ENCODE measurements around the gene KCNAB3. TPM values are rescaled to one million over a fixed set of nuclear protein-coding genes. Genes with fewer than 3 reads are reported as not detected.

The KCNAB3 gene
- total RNA-seq, 2 donors from 2014 or later: 1.1 to 2.6 TPM

DNA sequence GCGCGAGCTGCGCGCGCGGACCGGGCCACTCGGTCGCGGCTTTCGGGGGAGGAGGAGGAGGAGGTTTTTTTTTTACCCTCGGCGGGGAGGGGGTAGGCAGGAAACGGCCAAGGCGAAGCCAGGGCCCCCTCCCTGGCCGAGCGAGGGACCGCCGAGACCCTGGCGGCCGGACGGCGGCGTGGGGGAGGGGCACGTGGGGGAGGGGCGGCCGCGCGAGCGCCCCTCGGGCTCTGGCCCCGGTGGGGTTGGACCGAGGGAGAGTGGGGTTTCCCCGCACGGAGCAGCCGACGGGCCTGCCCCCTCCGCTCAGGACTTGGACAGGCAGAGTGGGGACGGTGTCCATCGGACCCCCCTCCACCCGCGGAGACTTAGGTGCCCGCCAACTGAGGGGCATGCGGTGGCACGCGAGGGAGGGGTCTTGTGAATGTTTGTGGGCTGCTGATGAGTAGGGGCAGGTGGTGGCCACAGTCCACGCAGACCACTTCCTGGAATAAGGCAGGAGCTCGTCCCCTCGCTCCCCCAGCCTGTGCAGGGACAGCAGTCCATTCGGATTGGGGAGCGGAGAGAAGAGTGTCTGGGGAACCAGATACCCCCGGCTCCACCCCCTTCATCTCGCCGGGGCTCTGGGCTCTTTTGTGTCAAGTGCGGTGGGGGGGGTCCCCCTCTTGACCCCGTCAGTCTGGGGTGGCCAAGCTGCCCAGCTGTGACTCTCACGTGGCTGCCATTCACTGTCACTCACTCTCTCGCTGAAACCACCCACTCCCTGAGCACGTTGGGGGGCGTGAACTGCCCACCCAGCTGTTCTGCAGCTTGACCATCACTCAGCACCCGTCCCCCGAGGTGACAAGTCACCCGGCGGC lies 44.1 kb downstream of the KCNAB3 start:
- peak overlapping the region; percentile 74 to 97 for H3K9ac ChIP-seq (ENCODE audit: low read depth in 2 of 2, low read length in 2 of 2)
- H3K27ac ChIP-seq: peak overlapping the region; percentile 99
- TF ChIP-seq, protein P1, sequence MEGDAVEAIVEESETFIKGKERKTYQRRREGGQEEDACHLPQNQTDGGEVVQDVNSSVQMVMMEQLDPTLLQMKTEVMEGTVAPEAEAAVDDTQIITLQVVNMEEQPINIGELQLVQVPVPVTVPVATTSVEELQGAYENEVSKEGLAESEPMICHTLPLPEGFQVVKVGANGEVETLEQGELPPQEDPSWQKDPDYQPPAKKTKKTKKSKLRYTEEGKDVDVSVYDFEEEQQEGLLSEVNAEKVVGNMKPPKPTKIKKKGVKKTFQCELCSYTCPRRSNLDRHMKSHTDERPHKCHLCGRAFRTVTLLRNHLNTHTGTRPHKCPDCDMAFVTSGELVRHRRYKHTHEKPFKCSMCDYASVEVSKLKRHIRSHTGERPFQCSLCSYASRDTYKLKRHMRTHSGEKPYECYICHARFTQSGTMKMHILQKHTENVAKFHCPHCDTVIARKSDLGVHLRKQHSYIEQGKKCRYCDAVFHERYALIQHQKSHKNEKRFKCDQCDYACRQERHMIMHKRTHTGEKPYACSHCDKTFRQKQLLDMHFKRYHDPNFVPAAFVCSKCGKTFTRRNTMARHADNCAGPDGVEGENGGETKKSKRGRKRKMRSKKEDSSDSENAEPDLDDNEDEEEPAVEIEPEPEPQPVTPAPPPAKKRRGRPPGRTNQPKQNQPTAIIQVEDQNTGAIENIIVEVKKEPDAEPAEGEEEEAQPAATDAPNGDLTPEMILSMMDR (IDR thresholded peaks at IDR 0.05): no peak
- no peaks in the 10 kb centered on the region for H3K27me3 ChIP-seq
- peak; percentile 67 for DNase-seq
- H3K4me1 ChIP-seq: peaks cover 23% of the 10 kb centered on the region
- intact Hi-C loops (cut with DNase I): no loop called here
- H3K9me3 ChIP-seq: no peaks in the 10 kb centered on the region
- H3K36me3 ChIP-seq: no peaks in the 10 kb centered on the region
- peak overlapping the region; percentile 86 for H3K4me3 ChIP-seq

DNA sequence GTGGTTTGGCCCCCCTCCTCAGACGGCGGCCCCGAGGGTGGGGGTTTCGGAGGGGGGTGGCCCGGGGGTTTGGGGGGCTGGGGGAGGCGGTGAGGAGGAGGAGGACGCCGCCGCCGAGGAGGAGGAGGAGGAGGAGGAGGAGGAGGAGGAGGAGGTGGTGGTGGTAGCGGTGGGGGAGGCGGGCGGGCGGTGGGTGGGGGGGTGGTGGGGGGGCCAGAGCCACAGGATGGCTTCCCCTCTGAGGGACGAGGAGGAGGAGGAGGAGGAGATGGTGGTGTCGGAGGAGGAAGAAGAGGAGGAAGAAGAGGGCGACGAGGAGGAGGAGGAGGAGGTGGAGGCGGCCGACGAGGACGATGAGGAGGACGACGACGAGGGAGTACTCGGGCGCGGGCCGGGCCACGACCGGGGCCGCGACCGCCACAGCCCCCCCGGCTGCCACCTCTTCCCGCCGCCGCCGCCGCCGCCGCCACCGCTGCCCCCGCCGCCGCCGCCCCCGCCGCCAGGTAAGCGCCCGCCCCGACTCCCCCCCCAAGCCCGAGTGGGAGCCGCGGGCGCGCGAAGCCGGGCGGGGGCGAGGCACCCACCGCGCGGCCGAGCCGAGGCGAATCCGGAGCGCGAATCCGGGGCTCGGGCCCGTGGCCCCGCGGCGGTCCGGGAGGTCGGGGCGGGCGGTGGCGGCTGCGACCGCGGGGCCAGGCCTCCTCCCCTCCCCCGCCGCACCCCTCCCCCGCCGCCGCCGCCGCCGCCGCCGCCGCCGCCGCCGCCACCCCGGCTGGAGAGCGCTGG lies 44.9 kb downstream of the KCNAB3 start:
- intact Hi-C loops (cut with DNase I): no loop called here
- TF ChIP-seq, protein P1 (IDR thresholded peaks at IDR 0.05): no peak
- Histone ChIP-seq H3K27ac (peak overlapping the region; percentile 99), H3K4me1 (peaks cover 21% of the 10 kb centered on the region), H3K9me3 (no peaks in the 10 kb centered on the region), H3K36me3 (no peaks in the 10 kb centered on the region), H3K9ac (ENCODE audit: low read depth in 2 of 2, low read length in 2 of 2) (peak overlapping the region in 1 of 2 donors; percentile 74), H3K4me3 (peak overlapping the region; percentile 86), H3K27me3 (no peaks in the 10 kb centered on the region)
- no peak for DNase-seq

DNA sequence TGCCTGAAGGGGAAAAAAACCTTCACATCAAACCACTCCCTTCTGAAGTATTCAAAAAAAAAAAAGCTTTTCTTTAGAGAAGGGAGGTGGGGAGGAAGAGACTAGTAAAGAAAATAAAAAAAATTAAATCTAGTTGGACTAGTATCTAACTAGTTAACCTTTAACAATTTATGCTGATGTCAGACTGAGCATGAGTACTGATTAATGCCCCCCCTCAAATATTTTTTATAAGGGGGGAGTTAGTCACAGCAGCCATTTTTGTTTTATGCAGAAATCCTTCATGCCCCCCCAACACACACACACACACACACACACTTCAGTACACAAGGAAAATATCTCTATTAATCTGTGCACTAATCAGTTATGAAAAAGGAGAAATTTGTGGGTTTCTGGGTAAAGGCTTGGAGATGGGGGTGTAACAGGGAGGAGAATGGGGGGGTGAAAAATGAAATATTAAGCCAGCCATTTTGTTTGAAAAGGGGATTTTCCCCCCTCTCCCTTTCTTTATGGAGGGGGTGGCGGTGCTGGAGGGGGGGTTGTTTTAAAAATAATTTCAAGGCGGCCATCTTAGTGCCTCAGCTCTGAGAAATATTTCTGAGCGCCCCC lies 45.8 kb downstream of the KCNAB3 start:
- Histone ChIP-seq H3K27me3 (no peaks in the 10 kb centered on the region), H3K9me3 (no peaks in the 10 kb centered on the region), H3K36me3 (no peaks in the 10 kb centered on the region), H3K9ac (ENCODE audit: low read depth in 2 of 2, low read length in 2 of 2) (peak overlapping the region in 1 of 2 donors; percentile 66), H3K4me3 (peak overlapping the region; percentile 15), H3K27ac (no peak overlapping the region), H3K4me1 (peaks cover 12% of the 10 kb centered on the region)
- TF ChIP-seq, protein P1 (IDR thresholded peaks at IDR 0.05): no peak
- DNase-seq: no peak
- intact Hi-C loops (cut with DNase I): no loop called here

DNA sequence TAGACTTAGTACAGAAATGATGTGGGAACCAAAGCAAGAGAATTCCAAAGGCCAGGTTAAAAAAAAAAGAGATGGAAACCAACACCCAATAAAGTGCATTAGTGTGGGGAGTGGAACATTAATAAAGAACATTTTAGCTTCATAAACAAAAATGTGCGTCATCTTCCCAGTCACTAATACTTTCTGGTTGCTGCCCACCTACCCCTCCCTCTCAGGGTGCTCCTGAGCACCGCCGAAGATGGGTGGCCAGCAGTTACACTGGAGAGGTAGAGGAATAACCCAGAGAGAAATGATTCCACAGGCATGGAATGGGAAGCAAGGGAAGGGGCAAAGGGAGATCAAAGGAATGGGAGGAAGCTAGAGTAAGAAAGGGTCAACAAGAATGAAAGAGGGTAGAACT lies 47.0 kb downstream of the KCNAB3 start:
- Histone ChIP-seq H3K27me3 (no peaks in the 10 kb centered on the region), H3K36me3 (no peaks in the 10 kb centered on the region), H3K27ac (no peak overlapping the region), H3K4me3 (no peak overlapping the region), H3K4me1 (peaks cover 11% of the 10 kb centered on the region), H3K9ac (ENCODE audit: low read depth in 2 of 2, low read length in 2 of 2) (no peak overlapping the region), H3K9me3 (no peaks in the 10 kb centered on the region)
- TF ChIP-seq, protein P1 (IDR thresholded peaks at IDR 0.05): no peak
- intact Hi-C loops (cut with DNase I): no loop called here
- no peak for DNase-seq

DNA sequence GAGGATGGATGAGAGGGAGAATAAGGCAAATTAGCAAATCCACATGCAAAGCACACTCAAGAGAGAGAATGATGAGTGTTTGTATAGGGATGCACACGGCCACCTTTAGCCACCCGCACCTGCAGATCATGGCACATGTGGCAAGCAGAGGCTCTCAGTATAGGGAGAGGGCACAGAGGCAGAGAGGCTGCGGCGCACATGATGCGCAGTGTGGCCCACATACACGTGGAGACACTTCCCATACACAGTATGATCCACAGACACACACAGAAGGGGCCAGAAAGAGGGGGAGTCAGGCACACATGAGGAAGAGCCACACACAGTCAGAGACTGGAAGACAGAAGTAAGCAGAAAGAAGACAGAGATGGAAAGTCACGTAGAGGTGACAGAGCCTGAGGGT lies 47.6 kb downstream of the KCNAB3 start:
- no peaks in the 10 kb centered on the region for H3K36me3 ChIP-seq
- no peak for DNase-seq
- TF ChIP-seq, protein P1 (IDR thresholded peaks at IDR 0.05): no peak
- H3K4me1 ChIP-seq: peaks cover 10% of the 10 kb centered on the region
- H3K27me3 ChIP-seq: no peaks in the 10 kb centered on the region
- H3K27ac ChIP-seq: no peak overlapping the region
- no peaks in the 10 kb centered on the region for H3K9me3 ChIP-seq
- H3K4me3 ChIP-seq: no peak overlapping the region
- intact Hi-C loops (cut with DNase I): no loop called here
- H3K9ac ChIP-seq (ENCODE audit: low read depth in 2 of 2, low read length in 2 of 2): peak overlapping the region in 1 of 2 donors; percentile 39
